ENCODE measurements around the gene MAPRE3. TPM values are rescaled to one million over a fixed set of nuclear protein-coding genes. Genes with fewer than 3 reads are reported as not detected.
A peak's percentile ranks its signal among the peaks of the same experiment; 100 is the strongest.

Gene MAPRE3
- total RNA-seq, 4 donors from 2014 or later = 16.8 to 64.7 (median 32.9) TPM

DNA sequence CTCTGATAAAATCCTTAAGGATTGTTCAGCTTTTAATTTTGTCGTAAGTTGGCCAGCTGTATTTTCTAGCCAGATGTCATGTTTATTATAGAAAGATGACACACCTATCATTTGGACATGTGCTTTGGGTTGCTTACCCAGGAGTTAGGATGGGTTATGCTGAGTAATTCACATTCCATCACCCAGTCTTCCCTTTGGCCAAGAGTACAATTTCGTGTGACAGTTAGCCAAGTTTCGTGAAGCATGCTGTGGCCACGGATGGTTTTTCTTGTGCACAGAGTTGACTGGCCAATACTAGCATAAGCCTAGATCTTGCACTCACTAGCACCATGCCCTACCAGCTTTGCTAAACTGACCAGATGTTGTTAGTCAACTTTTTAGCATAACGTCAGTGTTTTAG lies 5.8 kb downstream of the MAPRE3 start:
- in situ Hi-C loops (cut with MboI; ENCODE audit: low pct_ligation_motif_present in 1 of 4, low pct_unique_long_range_greater_than_20kb in 1 of 4, low sequenced_read_pairs in 3 of 4) = no loop called here
- 73% methylated on average over 5 of the region's 5 CpGs; no CpG with 5 or more reads in 1 of the 2 donors for WGBS, 2 donors (ENCODE audit: low coverage in 1 of 2)
- intact Hi-C loops (cut with DNase I; ENCODE audit: low total_unique reads) = no loop called here

DNA sequence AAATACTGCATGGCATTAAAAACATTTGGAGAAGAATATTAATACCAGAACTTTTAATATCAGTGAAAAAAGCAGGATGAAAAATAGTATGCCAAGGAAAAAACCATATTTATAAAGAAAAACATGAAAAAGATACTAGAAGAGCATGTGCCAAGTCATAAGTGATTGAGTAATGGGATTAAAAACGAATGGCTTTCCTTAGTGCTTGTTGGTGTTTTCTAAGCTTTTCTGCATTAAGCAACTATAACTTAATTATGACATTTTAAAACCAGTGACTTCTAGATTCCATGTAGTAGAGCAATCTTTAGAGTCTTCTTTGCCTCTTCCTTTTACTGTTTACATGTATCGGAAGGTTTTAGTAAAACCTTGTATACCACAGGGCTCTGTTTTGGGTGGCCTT lies 6.6 kb downstream of the MAPRE3 start:
- TF ChIP-seq, protein P1, sequence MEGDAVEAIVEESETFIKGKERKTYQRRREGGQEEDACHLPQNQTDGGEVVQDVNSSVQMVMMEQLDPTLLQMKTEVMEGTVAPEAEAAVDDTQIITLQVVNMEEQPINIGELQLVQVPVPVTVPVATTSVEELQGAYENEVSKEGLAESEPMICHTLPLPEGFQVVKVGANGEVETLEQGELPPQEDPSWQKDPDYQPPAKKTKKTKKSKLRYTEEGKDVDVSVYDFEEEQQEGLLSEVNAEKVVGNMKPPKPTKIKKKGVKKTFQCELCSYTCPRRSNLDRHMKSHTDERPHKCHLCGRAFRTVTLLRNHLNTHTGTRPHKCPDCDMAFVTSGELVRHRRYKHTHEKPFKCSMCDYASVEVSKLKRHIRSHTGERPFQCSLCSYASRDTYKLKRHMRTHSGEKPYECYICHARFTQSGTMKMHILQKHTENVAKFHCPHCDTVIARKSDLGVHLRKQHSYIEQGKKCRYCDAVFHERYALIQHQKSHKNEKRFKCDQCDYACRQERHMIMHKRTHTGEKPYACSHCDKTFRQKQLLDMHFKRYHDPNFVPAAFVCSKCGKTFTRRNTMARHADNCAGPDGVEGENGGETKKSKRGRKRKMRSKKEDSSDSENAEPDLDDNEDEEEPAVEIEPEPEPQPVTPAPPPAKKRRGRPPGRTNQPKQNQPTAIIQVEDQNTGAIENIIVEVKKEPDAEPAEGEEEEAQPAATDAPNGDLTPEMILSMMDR (IDR thresholded peaks at IDR 0.05) = no peak
- no peak for TF ChIP-seq POLR2A (IDR thresholded peaks at IDR 0.05)
- in situ Hi-C loops (cut with MboI; ENCODE audit: low pct_ligation_motif_present in 1 of 4, low pct_unique_long_range_greater_than_20kb in 1 of 4, low sequenced_read_pairs in 3 of 4) (no loop called here), intact Hi-C loops (cut with DNase I; ENCODE audit: low total_unique reads) (no loop called here)
- H3K4me3 ChIP-seq = no peak overlapping the region
- no peaks in the 10 kb centered on the region for H3K27me3 ChIP-seq
- 80 to 81% methylated on average over 2 of the region's 2 CpGs for WGBS, 2 donors (ENCODE audit: low coverage in 1 of 2)
- no peak for DNase-seq
- peaks cover 5 to 22% (median 16%) of the 10 kb centered on the region in 4 donors for H3K4me1 ChIP-seq
- H3K27ac ChIP-seq = no peak overlapping the region
- H3K36me3 ChIP-seq = no peaks in the 10 kb centered on the region
- H3K9me3 ChIP-seq = no peaks in the 10 kb centered on the region

More for the DNA sequence above, 5.8 kb downstream of the MAPRE3 start:
- H3K36me3 ChIP-seq = no peaks in the 10 kb centered on the region
- H3K27ac ChIP-seq = no peak overlapping the region
- no peak overlapping the region for H3K4me3 ChIP-seq
- TF ChIP-seq, protein P1 (IDR thresholded peaks at IDR 0.05) = no peak
- TF ChIP-seq POLR2AphosphoS5 (IDR thresholded peaks at IDR 0.05) (no peak), EP300 (IDR thresholded peaks at IDR 0.05; ENCODE audit: low read depth) (no peak), POLR2A (IDR thresholded peaks at IDR 0.05) (no peak)
- H3K27me3 ChIP-seq = no peaks in the 10 kb centered on the region
- peaks cover 0 to 22% (median 18%) of the 10 kb centered on the region in 4 donors for H3K4me1 ChIP-seq
- H3K9me3 ChIP-seq = no peaks in the 10 kb centered on the region
- DNase-seq = no peak

GRCh38 chr2:26978061-26978596 lies 7.7 kb downstream of the MAPRE3 start:
- no peak overlapping the region for H3K4me3 ChIP-seq
- H3K27me3 ChIP-seq = no peaks in the 10 kb centered on the region
- intact Hi-C loops (cut with DNase I; ENCODE audit: low total_unique reads) = no loop called here
- no peaks in the 10 kb centered on the region for H3K9me3 ChIP-seq
- 53% methylated on average over 4 of the region's 4 CpGs; no CpG with 5 or more reads in 1 of the 2 donors for WGBS, 2 donors (ENCODE audit: low coverage in 1 of 2)
- in situ Hi-C loops (cut with MboI; ENCODE audit: low pct_ligation_motif_present in 1 of 4, low pct_unique_long_range_greater_than_20kb in 1 of 4, low sequenced_read_pairs in 3 of 4) = no loop called here
- TF ChIP-seq, protein P1 (IDR thresholded peaks at IDR 0.05) = no peak
- TF ChIP-seq EP300 (IDR thresholded peaks at IDR 0.05; ENCODE audit: low read depth) (no peak), POLR2AphosphoS5 (IDR thresholded peaks at IDR 0.05) (no peak), POLR2A (IDR thresholded peaks at IDR 0.05) (no peak)
- DNase-seq = peak; percentile 82
- H3K36me3 ChIP-seq = no peaks in the 10 kb centered on the region
- H3K4me1 ChIP-seq = peaks cover 7 to 29% (median 23%) of the 10 kb centered on the region in 4 donors
- peak overlapping the region in 3 of 4 donors; percentile 6 to 23 (median 23) for H3K27ac ChIP-seq

DNA sequence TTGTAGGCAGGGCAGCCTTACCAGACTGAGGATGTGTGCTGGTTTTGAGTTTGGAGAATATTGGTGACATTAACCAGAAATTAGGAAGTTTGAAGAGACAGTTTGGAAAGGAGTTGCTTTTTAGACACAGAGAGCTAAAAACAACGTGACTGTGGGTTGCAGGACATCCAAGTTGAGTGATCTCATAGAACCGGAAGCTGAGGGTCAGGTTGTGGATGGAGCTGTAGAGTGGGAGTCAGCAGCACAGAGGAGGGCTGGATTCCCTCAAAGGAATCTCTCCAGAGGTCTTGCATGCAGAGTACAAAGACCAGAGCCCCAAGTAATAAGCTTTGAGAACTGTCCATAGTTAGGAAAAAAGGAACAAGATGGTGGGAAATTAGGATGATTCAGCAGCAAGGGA lies 9.3 kb downstream of the MAPRE3 start:
- TF ChIP-seq EP300 (IDR thresholded peaks at IDR 0.05; ENCODE audit: low read depth) (no peak), POLR2A (IDR thresholded peaks at IDR 0.05) (no peak), POLR2AphosphoS5 (IDR thresholded peaks at IDR 0.05) (no peak)
- TF ChIP-seq, protein P1 (IDR thresholded peaks at IDR 0.05) = no peak

More for the DNA sequence above, 9.3 kb downstream of the MAPRE3 start:
- 86% methylated on average over 2 of the region's 2 CpGs; no CpG with 5 or more reads in 1 of the 2 donors for WGBS, 2 donors (ENCODE audit: low coverage in 1 of 2)
- Histone ChIP-seq H3K27me3 (no peaks in the 10 kb centered on the region), H3K9me3 (no peaks in the 10 kb centered on the region), H3K27ac (no peak overlapping the region), H3K4me3 (no peak overlapping the region), H3K36me3 (no peaks in the 10 kb centered on the region), H3K4me1 (peaks cover 7 to 31% (median 23%) of the 10 kb centered on the region in 4 donors)
- intact Hi-C loops (cut with DNase I; ENCODE audit: low total_unique reads) = no loop called here
- in situ Hi-C loops (cut with MboI; ENCODE audit: low pct_ligation_motif_present in 1 of 4, low pct_unique_long_range_greater_than_20kb in 1 of 4, low sequenced_read_pairs in 3 of 4) = no loop called here
- DNase-seq = no peak

All from transverse colon (tissue), 4 donors.